Upper lobe of right lung (tissue), 1 donor: ENCODE data around the gene PSAP. TPM values are rescaled to one million over a fixed set of nuclear protein-coding genes. Genes with fewer than 3 reads are reported as not detected.
"Not testable (repeated sequence)": the region's sequence is repeated elsewhere in the genome, so short reads cannot be mapped to it uniquely, and the experiment has no call there.

Experiments used
- ATAC-seq: fragments of 200-7000 bp; cut with Tn5 transposase; one replicate; pipeline ENCODE4 v1.9.1; 2020; ENCODE audit warnings: mild to moderate bottlenecking, moderate library complexity
- DNase-seq: peaks from one replicate; pipeline ENCODE4 v3.0.0-alpha.2; 2020
- H3K27ac ChIP-seq: fragments of 200-600 bp; one replicate; pipeline ENCODE4 v1.8.0; 2022
- H3K27me3 ChIP-seq: fragments of 200-600 bp; one replicate; pipeline ENCODE4 v1.8.0; 2022; ENCODE audit warnings: mild to moderate bottlenecking
- H3K36me3 ChIP-seq: fragments of 200-600 bp; one replicate; pipeline ENCODE4 v1.8.0; 2022
- H3K4me1 ChIP-seq: fragments of 200-600 bp; one replicate; pipeline ENCODE4 v1.8.0; 2022
- H3K4me3 ChIP-seq: fragments of 200-600 bp; one replicate; pipeline ENCODE4 v1.8.0; 2022; ENCODE audit warnings: mild to moderate bottlenecking
- H3K9me3 ChIP-seq: fragments of 200-600 bp; one replicate; pipeline ENCODE4 v1.8.0; 2022
- intact Hi-C: fragments of 100-400 bp; cut with DNase I; formaldehyde crosslinking; loops from one replicate; pipeline ENCODE4 v1.11.0; 2022
- long read RNA-seq: library from polyadenylated mRNA; unstranded; transcript quantifications from one replicate; pipeline ENCODE4 v2.0.0, GENCODE V29; 2021
- total RNA-seq: library from RNA; stranded (reverse); fragmentation: NEBNext Ultra II Directional; extraction: Animal tissue kit (Norgen Biotek cat#: 25700); gene quantifications from one replicate; pipeline ENCODE4 v1.2.1, GENCODE V29; 2021
- TF ChIP-seq, protein P1 (sequence below): fragments of 200-600 bp; IDR thresholded peaks from one replicate; pipeline ENCODE4 v1.8.0; 2022; ENCODE audit warnings: antibody characterized with exemption
- donor health status: DM: no; HTN: yes; CAD: no; lungs with severe emphysema.

Gene PSAP
- 1,464 TPM for total RNA-seq
- long read RNA-seq, transcript PSAP-201 (14 exons, 2,830 nt) = minor isoform, 7 of 4,181 reads
- long read RNA-seq, transcript PSAP-202 (14 exons, 2,872 nt) = major isoform, 2,899 of 4,181 reads
- long read RNA-seq, partial matches to known transcripts = 466 of 4,181 reads
- long read RNA-seq, other reads (novel, unspliced or antisense) = 808 of 4,181 reads

DNA sequence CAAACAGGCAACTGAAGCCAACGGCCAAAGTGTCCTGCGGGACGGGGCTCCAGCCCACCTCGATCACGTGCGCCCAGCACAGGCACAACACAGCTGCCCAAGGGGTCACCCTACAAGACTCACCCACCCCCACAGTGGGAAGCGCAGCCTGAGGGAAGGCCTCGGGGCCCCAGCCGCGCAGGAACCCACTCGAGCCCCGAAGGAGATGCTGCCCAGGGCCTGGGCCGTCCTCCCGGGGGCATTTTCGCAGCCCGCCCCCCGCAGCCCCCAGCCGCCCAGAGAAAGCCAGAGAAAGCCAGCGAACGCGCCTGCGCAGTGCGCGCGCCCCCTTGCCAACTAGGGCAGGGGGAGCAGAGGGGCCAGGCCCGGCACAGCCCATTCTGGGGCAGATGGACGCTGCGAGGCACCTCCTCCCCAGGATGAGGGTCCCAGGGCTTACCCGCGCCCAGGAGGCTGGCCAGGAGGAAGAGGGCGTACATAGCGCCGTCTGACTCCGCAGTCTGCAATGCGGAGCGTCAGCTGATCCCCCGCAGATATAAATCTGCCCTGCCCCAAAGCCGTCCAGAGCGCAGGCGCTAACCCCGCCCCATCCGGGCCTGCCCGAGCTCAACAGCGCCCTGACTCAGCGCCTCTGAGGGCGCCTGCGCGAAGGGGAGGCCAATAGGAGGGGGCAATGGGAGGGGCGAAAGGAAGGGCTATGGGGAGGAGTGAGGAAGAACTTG lies at the start of gene PSAP:
TSS of gene PSAP (minus strand) at position 509 of the 722 bp plus-strand sequence. CDS start at position 479, 30 bp downstream.
- intact Hi-C loops = no loop called here
- Histone ChIP-seq H3K4me1 (peaks cover 32% of the 10 kb centered on the region), H3K27ac (peak within 1 kb of the TSS; percentile 95), H3K9me3 (no peaks in the 10 kb centered on the region), H3K4me3 (peak within 1 kb of the TSS; percentile 100), H3K27me3 (no peaks in the 10 kb centered on the region), H3K36me3 (no peaks in the 10 kb centered on the region)
- ATAC-seq = peak; percentile 98
- TF ChIP-seq, protein P1, sequence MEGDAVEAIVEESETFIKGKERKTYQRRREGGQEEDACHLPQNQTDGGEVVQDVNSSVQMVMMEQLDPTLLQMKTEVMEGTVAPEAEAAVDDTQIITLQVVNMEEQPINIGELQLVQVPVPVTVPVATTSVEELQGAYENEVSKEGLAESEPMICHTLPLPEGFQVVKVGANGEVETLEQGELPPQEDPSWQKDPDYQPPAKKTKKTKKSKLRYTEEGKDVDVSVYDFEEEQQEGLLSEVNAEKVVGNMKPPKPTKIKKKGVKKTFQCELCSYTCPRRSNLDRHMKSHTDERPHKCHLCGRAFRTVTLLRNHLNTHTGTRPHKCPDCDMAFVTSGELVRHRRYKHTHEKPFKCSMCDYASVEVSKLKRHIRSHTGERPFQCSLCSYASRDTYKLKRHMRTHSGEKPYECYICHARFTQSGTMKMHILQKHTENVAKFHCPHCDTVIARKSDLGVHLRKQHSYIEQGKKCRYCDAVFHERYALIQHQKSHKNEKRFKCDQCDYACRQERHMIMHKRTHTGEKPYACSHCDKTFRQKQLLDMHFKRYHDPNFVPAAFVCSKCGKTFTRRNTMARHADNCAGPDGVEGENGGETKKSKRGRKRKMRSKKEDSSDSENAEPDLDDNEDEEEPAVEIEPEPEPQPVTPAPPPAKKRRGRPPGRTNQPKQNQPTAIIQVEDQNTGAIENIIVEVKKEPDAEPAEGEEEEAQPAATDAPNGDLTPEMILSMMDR = no peak
- DNase-seq = peak; percentile 100

DNA sequence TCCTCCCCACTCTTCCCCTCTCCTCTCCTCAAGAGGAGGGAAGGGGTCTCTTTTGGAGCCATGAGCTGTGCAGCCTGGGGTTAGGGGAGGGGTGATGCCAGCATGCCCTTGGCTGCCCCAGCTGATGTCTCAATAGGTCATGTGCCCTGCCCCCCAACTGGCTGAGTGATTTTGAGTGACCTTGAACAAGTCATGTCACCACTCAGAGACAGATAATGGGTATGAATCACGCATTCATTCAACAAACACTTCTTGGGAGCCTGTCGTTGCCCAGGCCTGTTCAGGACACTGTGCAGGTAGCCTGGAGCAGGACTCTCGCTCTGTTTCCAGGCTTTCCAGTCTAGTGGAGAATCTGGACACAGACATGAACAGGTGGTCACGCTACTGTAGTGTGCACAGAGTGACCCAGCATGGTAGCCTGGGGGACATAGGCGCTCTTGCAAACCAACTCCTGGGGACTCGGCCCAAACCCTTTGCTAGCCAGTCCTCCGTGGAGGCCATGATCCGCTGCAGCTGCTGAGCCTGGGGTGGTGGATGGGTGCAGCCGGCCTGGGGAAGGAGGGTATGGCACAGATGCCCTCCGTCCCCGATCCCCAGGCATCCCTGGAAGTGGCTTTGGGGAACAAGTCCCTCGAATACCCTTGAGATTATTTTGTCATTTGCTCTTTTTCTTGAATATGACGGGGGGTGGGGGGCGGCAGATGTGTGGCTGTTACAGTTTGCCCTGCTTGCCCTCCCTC lies 49.6 kb upstream of the PSAP start:
- no peak overlapping the region for H3K4me3 ChIP-seq
- DNase-seq (no peak), ATAC-seq (no peak)
- intact Hi-C loops = no loop called here
- H3K36me3 ChIP-seq = no peaks in the 10 kb centered on the region
- no peaks in the 10 kb centered on the region for H3K27me3 ChIP-seq
- H3K9me3 ChIP-seq = no peaks in the 10 kb centered on the region
- TF ChIP-seq, protein P1 = no peak
- H3K27ac ChIP-seq = no peak overlapping the region
- peaks cover 5% of the 10 kb centered on the region for H3K4me1 ChIP-seq

DNA sequence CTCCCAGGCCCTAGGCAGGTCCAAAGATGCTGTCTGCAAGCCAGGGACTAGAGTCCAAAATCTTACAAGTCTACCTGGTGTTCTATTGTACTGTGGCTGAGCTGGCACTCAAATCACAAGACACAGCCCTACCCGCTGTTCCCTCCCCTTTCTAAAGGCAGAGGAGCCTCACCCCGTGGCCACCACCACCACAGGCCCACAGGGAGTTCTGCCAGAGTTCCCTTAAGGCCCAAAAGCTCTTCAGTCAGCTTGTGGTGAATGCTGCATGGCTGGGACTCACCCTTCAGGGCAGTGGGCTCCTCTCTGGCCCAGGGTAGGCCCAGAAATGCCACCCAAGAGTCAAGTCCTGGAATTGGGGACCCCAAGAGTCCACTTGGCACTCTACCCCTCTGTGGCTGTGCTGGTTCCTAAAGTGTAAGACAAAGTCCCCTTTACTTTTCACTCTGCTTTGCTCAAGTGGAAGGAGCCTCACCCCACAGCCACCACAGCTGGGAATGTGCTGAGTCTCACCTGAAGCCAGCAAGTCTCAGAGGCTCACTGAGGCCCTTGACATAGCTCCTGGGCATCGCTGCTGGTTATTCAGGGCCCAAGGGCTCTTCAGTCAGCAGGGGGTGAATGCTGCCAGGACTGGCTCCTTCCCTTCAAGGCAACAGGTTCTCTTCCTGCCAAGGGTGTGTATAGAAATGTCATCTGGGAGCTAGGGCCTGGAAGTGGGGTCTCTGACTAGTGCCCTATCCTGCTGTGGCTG lies 48.8 kb upstream of the PSAP start:
- no peaks in the 10 kb centered on the region for H3K36me3 ChIP-seq
- H3K4me1 ChIP-seq = peaks cover 5% of the 10 kb centered on the region
- no peak overlapping the region for H3K4me3 ChIP-seq
- TF ChIP-seq, protein P1 = no peak
- intact Hi-C loops = loop anchor here (10.0 kb wide), 1 partner anchor 65 kb away; no protein-coding TSS in a partner anchor
- DNase-seq (peak; percentile 78), ATAC-seq (peak; percentile 79)
- peak overlapping the region; percentile 65 for H3K27ac ChIP-seq
- H3K9me3 ChIP-seq = no peaks in the 10 kb centered on the region
- H3K27me3 ChIP-seq = no peaks in the 10 kb centered on the region

DNA sequence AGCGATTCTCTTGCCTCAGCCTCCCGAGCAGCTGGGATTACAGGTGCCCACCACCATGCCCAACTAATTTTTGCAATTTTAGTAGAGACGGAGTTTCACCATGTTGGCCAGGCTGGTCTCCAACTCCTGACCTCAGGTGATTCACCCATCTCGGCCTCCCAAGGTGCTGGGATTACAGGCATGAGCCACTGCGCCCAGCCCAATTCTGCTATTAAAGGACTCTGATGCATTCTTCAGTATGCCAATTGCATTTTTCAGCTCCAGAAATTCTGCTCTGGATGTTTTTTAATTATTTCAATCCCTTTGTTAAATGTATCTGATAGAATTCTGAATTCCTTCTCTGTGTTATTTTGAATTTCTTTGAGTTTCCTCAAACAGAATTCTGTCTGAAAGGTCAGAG lies 47.3 kb upstream of the PSAP start:
- not testable (repeated sequence) for H3K4me1 ChIP-seq, ATAC-seq, H3K27ac ChIP-seq, H3K36me3 ChIP-seq, DNase-seq, H3K27me3 ChIP-seq, H3K4me3 ChIP-seq, H3K9me3 ChIP-seq
- intact Hi-C loops = loop anchor here (10.0 kb wide), 1 partner anchor 64 kb away; no protein-coding TSS in a partner anchor

DNA sequence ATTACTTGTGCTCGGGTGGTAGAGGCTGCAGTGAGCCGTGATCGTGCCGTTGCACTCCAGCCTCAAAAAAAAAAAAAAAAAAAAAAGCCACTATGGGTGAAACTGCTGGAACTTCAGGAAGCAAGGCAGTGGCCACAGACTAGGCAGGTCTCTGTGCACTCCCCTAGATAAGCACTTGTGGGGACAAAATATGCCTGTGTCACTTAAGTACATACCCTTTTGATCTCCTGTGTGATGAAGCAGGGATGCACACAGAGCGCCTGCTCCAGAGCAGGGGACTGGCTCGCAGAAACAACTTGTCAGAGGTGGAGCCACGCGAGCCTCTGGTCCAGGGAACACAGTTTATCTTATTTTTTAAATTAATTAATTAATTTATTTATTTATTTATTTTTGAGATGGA lies 42.9 kb upstream of the PSAP start:
- no peaks in the 10 kb centered on the region for H3K27me3 ChIP-seq
- no peak for DNase-seq
- H3K4me3 ChIP-seq = no peak overlapping the region
- no peak for ATAC-seq
- TF ChIP-seq, protein P1 = no peak
- peaks cover 2% of the 10 kb centered on the region for H3K4me1 ChIP-seq
- no peaks in the 10 kb centered on the region for H3K36me3 ChIP-seq
- H3K27ac ChIP-seq = no peak overlapping the region
- H3K9me3 ChIP-seq = no peaks in the 10 kb centered on the region
- intact Hi-C loops = loop anchor here (10.0 kb wide), 1 partner anchor 59 kb away; no protein-coding TSS in a partner anchor
